ENCODE measurements around the gene MYBPH.

MYBPH gene, protein sequence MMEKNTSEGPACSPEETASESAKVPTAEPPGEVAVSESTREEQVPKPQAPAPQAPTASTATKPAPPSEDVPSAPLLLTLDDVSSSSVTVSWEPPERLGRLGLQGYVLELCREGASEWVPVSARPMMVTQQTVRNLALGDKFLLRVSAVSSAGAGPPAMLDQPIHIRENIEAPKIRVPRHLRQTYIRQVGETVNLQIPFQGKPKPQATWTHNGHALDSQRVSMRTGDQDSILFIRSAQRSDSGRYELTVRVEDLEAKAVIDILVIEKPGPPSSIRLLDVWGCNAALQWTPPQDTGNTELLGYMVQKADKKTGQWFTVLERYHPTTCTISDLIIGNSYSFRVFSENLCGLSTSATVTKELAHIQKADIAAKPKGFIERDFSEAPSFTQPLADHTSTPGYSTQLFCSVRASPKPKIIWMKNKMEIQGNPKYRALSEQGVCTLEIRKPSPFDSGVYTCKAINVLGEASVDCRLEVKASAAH

DNA sequence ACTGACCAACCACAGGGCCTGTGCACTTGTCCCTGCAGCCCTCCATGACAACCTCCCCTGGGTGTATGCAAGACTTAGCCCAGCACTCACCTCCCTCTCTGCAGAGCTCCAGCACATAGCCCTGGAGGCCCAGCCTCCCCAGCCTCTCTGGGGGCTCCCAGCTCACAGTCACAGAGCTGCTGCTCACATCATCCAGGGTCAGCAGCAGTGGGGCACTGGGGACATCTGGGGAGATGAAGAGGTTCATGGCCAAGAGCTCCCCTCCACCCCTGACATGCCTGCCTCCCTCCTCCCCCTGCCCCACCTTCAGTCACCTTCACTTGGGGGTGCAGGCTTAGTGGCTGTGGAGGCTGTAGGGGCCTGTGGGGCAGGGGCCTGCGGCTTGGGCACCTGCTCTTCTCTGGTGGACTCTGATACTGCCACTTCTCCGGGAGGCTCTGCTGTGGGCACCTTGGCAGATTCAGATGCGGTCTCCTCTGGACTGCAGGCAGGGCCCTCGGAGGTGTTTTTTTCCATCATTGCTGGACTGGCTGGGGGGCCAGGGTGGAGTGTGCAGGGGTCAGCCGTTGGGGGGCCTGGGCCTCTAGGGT, at the start of gene MYBPH:
Gene MYBPH (minus strand): TSS at position 590 of the 590 bp plus-strand sequence. CDS start 71 bp downstream, at position 519.
- no peak within 1 kb of the TSS for H3K4me3 ChIP-seq (ENCODE audit: low read length)
- DNase-seq (ENCODE audit: low read depth), result no peak
- no peak for TF ChIP-seq CTCF (IDR thresholded peaks at IDR 0.05; ENCODE audit: insufficient read depth, low read depth, low read length, missing control alignments)

- no peak for DNase-seq (ENCODE audit: low read depth)
- TF ChIP-seq CTCF (IDR thresholded peaks at IDR 0.05; ENCODE audit: insufficient read depth, low read depth, low read length, missing control alignments), result no peak
- H3K4me3 ChIP-seq (ENCODE audit: low read length), result no peak overlapping the region
These were observed 49.4 kb upstream of the MYBPH start for GRCh38 chr1:203225071-203225470.

DNA sequence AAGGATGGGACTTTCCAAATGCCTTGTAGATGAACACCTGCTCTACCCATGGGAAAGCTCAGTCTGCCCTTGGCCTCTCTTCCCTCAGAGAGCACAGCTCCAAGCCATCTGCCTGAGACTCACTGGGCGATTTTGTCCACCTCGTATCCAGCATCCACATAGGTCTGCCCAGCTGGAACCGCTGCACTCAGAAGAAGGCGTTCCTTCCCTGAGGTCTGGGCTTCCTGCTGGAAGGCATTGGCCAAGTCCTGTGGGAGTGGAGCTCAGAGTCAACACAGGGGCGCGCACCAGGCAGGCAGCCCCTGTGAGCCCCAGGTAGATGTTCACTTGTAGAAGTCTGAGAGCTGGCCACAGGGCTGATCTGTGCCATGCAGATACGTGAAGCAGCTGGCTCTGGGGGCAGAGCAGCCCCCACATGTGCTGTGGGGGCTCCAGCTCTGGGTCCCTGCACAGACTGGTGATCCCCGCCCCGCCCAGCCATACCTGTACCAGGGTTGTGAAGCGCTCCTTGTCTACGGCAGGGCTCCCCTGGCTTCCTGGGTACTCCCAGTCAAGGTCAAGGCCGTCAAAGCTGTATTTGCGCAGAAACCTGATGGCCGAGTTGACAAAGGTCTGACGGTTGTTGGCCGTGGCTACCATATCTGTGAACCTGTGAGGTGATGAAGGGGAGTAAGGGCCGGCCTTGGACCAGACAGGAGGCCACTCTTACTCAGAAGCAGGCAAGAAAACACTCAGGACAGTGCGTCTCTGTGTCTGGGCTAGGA, 47.6 kb upstream of the MYBPH start:
- H3K4me3 ChIP-seq (ENCODE audit: low read length), result no peak overlapping the region
- DNase-seq (ENCODE audit: low read depth), result no peak
- no peak for TF ChIP-seq CTCF (IDR thresholded peaks at IDR 0.05; ENCODE audit: insufficient read depth, low read depth, low read length, missing control alignments)

GRCh38 chr1:203219934-203220333, 44.3 kb upstream of the MYBPH start:
- no peak overlapping the region for H3K4me3 ChIP-seq (ENCODE audit: low read length)
- DNase-seq (ENCODE audit: low read depth), result no peak
- no peak for TF ChIP-seq CTCF (IDR thresholded peaks at IDR 0.05; ENCODE audit: insufficient read depth, low read depth, low read length, missing control alignments)

DNA sequence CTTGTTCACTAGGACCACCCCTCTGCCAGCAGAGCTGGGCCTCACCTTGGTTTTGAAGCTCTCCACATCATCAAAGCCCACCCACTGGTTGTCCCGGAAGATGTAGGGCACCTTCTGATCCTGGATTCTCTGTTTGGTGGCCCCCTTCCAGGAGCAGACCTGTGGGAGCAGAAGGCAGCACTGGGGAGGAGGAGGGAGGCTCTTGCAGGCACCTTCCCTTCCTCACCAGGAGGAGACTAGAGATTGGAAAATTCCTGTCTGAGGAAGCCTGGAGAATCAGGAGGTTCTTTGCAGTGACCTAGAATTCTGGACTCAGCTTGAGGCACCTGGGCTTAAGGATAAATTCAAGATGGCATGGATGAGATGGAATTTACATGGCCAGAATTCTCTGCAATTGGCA, 43.5 kb upstream of the MYBPH start:
- DNase-seq (ENCODE audit: low read depth), result no peak
- no peak for TF ChIP-seq CTCF (IDR thresholded peaks at IDR 0.05; ENCODE audit: insufficient read depth, low read depth, low read length, missing control alignments)
- H3K4me3 ChIP-seq (ENCODE audit: low read length), result no peak overlapping the region

DNA sequence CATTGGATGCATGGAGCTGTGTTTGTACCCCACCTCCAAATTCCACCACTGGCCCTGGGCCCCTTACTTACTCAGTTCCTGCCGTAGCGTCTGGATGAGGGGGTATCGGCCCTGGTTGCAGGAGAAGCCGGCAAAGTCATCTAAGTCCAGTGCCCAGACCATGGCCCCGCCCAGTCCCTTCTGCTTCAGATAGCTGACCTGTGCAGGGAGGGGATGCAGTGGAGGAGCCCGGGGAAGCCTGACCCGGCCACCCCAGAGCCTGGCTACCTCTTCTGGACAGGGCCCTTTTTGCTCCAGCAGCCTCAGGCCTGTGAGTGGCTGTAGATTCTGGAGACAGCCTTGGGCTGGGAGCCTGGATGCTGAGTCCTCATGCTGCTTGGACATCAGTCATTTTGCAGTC, 42.0 kb upstream of the MYBPH start:
- TF ChIP-seq CTCF (IDR thresholded peaks at IDR 0.05; ENCODE audit: insufficient read depth, low read depth, low read length, missing control alignments), result no peak
- no peak for DNase-seq (ENCODE audit: low read depth)
- H3K4me3 ChIP-seq (ENCODE audit: low read length), result no peak overlapping the region

Data from epithelial cell of esophagus (primary cell).